ENCODE results near the gene KCNK2. TPM values are rescaled to one million over a fixed set of nuclear protein-coding genes. Genes with fewer than 3 reads are reported as not detected.

The KCNK2 gene
- total RNA-seq, 1 experiment from 2014 or later, result 5.7 TPM

DNA sequence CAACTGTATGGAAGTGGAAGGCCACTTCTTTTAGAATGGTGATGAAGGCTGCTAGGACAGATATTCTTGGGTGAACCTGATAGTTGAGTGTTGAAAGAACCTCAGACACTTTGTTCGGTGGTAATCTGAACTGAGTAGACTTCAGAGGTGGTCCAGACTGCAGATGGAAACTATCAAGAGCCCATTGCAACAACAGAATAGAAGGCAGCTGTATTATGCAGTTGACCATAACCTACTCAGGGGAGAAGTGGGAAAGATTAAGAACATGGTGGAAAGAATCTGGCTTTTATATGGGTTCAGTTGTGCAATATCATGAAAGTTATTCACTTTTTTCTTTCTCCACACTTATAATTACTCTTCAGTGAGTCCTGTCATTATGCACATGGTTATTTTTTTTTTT is 194.0 kb downstream of the KCNK2 start:
- no peaks in the 10 kb centered on the region for H3K27me3 Mint-ChIP-seq (ENCODE audit: insufficient read depth, unreplicated experiment)
- H3K4me1 Mint-ChIP-seq (ENCODE audit: insufficient read depth, unreplicated experiment), result peaks cover 38% of the 10 kb centered on the region
- BruUV-seq (replicated peaks), result no TSS peak
- intact Hi-C loops (cut with micrococcal nuclease), result no loop called here
- DNase-seq (ENCODE audit: unreplicated experiment), result no peak
- TF ChIP-seq, protein P1, sequence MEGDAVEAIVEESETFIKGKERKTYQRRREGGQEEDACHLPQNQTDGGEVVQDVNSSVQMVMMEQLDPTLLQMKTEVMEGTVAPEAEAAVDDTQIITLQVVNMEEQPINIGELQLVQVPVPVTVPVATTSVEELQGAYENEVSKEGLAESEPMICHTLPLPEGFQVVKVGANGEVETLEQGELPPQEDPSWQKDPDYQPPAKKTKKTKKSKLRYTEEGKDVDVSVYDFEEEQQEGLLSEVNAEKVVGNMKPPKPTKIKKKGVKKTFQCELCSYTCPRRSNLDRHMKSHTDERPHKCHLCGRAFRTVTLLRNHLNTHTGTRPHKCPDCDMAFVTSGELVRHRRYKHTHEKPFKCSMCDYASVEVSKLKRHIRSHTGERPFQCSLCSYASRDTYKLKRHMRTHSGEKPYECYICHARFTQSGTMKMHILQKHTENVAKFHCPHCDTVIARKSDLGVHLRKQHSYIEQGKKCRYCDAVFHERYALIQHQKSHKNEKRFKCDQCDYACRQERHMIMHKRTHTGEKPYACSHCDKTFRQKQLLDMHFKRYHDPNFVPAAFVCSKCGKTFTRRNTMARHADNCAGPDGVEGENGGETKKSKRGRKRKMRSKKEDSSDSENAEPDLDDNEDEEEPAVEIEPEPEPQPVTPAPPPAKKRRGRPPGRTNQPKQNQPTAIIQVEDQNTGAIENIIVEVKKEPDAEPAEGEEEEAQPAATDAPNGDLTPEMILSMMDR (IDR thresholded peaks at IDR 0.05; ENCODE audit: unreplicated experiment), result no peak
- ChIA-PET POLR2A (no interaction called here), CTCF (interaction anchor here (0.9 kb wide), 1 partner anchor 38 kb away, joined by 4 read pairs; no protein-coding TSS in a partner anchor)
- H3K36me3 Mint-ChIP-seq (ENCODE audit: insufficient read depth, unreplicated experiment), result no peaks in the 10 kb centered on the region
- no peak overlapping the region for H3K4me3 Mint-ChIP-seq (ENCODE audit: unreplicated experiment)
- H3K27ac Mint-ChIP-seq (ENCODE audit: low read depth, unreplicated experiment), result no peak overlapping the region
- H3K9me3 Mint-ChIP-seq (ENCODE audit: unreplicated experiment), result peaks cover 6% of the 10 kb centered on the region

DNA sequence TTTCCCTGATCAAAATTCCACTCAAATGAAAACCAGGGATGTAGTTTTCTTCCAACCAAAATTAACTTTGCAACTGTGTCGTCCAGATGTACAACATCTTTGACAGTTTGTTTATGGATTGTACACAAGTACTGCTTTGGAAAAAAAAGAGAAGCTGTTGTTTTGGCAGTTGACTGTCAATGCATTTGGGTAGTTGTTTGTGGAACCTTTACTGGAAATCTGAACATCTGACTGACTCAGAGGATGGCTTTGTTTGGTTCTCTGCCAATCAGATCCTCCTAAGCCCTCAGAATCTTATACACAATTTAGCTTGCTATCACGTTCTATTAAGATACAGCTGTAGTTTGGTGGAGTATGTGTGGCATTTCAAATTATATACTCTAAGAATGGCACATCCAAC is 195.0 kb downstream of the KCNK2 start:
- BruUV-seq (replicated peaks), result no TSS peak
- CTCF ChIA-PET, result interaction anchor here (0.9 to 1.0 kb wide), 3 partner anchors 12 to 48 kb away, joined by 3 to 5 read pairs (median 4); no protein-coding TSS in a partner anchor
- Mint-ChIP-seq H3K27me3 (ENCODE audit: insufficient read depth, unreplicated experiment) (no peaks in the 10 kb centered on the region), H3K4me3 (ENCODE audit: unreplicated experiment) (no peak overlapping the region), H3K4me1 (ENCODE audit: insufficient read depth, unreplicated experiment) (peaks cover 44% of the 10 kb centered on the region), H3K27ac (ENCODE audit: low read depth, unreplicated experiment) (no peak overlapping the region), H3K36me3 (ENCODE audit: insufficient read depth, unreplicated experiment) (no peaks in the 10 kb centered on the region), H3K9me3 (ENCODE audit: unreplicated experiment) (peaks cover under 1% of the 10 kb centered on the region)
- POLR2A ChIA-PET, result interaction anchor here (1.0 kb wide), 1 partner anchor 33 kb away, joined by 3 read pairs; no protein-coding TSS in a partner anchor
- DNase-seq (ENCODE audit: unreplicated experiment), result peak; percentile 73
- intact Hi-C loops (cut with micrococcal nuclease), result no loop called here
- TF ChIP-seq, protein P1 (IDR thresholded peaks at IDR 0.05; ENCODE audit: unreplicated experiment), result no peak

DNA sequence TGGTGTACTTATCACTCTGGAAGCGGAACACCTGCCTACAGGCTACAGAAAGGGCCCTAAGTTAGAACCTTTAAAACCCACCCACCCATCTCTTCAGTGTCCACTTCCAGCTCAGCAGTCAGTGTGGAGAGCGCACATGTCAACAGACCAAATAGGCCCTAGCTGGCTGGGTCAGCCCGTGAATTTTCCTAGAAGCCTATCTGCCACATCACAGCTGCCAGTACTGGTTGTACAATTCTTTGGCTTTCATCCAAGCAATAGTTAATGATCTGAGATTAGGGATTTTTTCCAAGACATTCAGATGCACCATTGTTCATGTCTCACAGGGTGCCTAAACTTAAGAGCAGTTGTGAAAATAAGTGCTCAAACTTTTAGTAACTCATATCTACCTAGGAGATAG is 197.1 kb downstream of the KCNK2 start:
- no TSS peak for BruUV-seq (replicated peaks)
- no peak overlapping the region for H3K27ac Mint-ChIP-seq (ENCODE audit: low read depth, unreplicated experiment)
- intact Hi-C loops (cut with micrococcal nuclease), result no loop called here
- CTCF ChIA-PET, result interaction anchor here (1.1 to 1.5 kb wide), 2 partner anchors 11 to 31 kb away, joined by 3 to 5 read pairs; no protein-coding TSS in a partner anchor
- H3K27me3 Mint-ChIP-seq (ENCODE audit: insufficient read depth, unreplicated experiment), result no peaks in the 10 kb centered on the region
- H3K4me1 Mint-ChIP-seq (ENCODE audit: insufficient read depth, unreplicated experiment), result peaks cover 27% of the 10 kb centered on the region
- H3K36me3 Mint-ChIP-seq (ENCODE audit: insufficient read depth, unreplicated experiment), result no peaks in the 10 kb centered on the region
- no peaks in the 10 kb centered on the region for H3K9me3 Mint-ChIP-seq (ENCODE audit: unreplicated experiment)
- TF ChIP-seq, protein P1 (IDR thresholded peaks at IDR 0.05; ENCODE audit: unreplicated experiment), result no peak
- no peak overlapping the region for H3K4me3 Mint-ChIP-seq (ENCODE audit: unreplicated experiment)
- no peak for DNase-seq (ENCODE audit: unreplicated experiment)
- POLR2A ChIA-PET, result interaction anchor here (0.7 to 1.3 kb wide), 3 partner anchors 26 to 196 kb away, joined by 3 read pairs; no protein-coding TSS in a partner anchor

- H3K27me3 Mint-ChIP-seq (ENCODE audit: insufficient read depth, unreplicated experiment), result no peaks in the 10 kb centered on the region
- no TSS peak for BruUV-seq (replicated peaks)
- no peak for DNase-seq (ENCODE audit: unreplicated experiment)
- H3K9me3 Mint-ChIP-seq (ENCODE audit: unreplicated experiment), result no peaks in the 10 kb centered on the region
- CTCF ChIA-PET, result no interaction called here
- no peaks in the 10 kb centered on the region for H3K36me3 Mint-ChIP-seq (ENCODE audit: insufficient read depth, unreplicated experiment)
- intact Hi-C loops (cut with micrococcal nuclease), result no loop called here
- TF ChIP-seq, protein P1 (IDR thresholded peaks at IDR 0.05; ENCODE audit: unreplicated experiment), result no peak
- POLR2A ChIA-PET, result no interaction called here
- peaks cover 10% of the 10 kb centered on the region for H3K4me1 Mint-ChIP-seq (ENCODE audit: insufficient read depth, unreplicated experiment)
- no peak overlapping the region for H3K4me3 Mint-ChIP-seq (ENCODE audit: unreplicated experiment)
- no peak overlapping the region for H3K27ac Mint-ChIP-seq (ENCODE audit: low read depth, unreplicated experiment)
Observed at GRCh38 chr1:215282557-215282956, 200.0 kb downstream of the KCNK2 start.
